ENCODE results near the gene VPS37C.

DNA sequence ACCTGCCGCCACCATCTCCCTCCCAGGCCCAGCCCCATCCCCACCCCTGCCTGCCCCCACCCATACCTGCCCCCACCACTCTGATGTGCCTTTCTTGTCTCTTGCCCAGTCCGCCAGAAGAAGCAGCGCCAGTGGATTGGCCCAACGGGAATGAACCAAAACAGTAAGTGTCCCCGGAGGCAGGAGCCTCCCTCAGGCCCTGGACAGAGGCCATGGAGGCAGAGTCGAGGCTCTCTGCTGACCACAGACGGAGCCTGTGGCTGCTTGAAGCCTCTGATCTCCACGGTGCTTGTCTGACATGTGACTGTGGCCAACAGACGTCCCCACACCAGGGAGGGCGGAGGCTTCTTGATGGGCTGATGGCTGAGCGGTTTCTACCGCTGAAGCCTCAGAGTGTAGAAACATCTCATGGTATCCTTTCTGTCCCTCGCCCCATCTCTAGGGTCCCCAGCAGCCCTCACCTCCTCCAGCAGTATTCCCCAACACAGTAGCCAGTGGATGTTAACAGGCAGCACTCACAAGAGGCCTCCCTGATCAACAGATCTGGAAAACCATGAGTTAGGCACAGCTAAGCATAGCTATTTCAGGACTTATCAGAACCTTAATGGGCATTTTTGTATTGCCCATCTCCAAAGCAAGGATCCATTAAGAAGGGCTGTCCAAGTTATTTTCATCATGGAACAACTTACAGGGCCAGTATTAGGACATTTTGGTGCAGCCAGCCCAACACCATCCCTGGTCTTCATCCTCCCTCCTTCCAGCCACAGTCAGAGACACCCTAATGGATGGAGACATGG is 37.3 kb downstream of the VPS37C start:
- TF ChIP-seq, protein P1, sequence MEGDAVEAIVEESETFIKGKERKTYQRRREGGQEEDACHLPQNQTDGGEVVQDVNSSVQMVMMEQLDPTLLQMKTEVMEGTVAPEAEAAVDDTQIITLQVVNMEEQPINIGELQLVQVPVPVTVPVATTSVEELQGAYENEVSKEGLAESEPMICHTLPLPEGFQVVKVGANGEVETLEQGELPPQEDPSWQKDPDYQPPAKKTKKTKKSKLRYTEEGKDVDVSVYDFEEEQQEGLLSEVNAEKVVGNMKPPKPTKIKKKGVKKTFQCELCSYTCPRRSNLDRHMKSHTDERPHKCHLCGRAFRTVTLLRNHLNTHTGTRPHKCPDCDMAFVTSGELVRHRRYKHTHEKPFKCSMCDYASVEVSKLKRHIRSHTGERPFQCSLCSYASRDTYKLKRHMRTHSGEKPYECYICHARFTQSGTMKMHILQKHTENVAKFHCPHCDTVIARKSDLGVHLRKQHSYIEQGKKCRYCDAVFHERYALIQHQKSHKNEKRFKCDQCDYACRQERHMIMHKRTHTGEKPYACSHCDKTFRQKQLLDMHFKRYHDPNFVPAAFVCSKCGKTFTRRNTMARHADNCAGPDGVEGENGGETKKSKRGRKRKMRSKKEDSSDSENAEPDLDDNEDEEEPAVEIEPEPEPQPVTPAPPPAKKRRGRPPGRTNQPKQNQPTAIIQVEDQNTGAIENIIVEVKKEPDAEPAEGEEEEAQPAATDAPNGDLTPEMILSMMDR (conservative IDR thresholded peaks at IDR 0.05), result no peak
- no peak for TF ChIP-seq EZH2 (IDR thresholded peaks at IDR 0.05; ENCODE audit: low read depth)

Data from PC-9 (cell line).